ENCODE data around the gene MARCHF3.
"Not testable (repeated sequence)": the region's sequence is repeated elsewhere in the genome, so short reads cannot be mapped to it uniquely, and the experiment has no call there.

Gene MARCHF3

GRCh38 chr5:127061537-127061936 is 31.2 kb upstream of the MARCHF3 start:
- H3K9me3 Mint-ChIP-seq, result no peaks in the 10 kb centered on the region
- H3K36me3 Mint-ChIP-seq (ENCODE audit: low read depth), result peaks cover 1% of the 10 kb centered on the region
- peaks cover 9% of the 10 kb centered on the region for H3K4me1 Mint-ChIP-seq (ENCODE audit: low read depth)
- no peak overlapping the region for H3K27ac Mint-ChIP-seq
- no peaks in the 10 kb centered on the region for H3K27me3 Mint-ChIP-seq (ENCODE audit: low read depth)
- H3K4me3 Mint-ChIP-seq, result no peak overlapping the region

GRCh38 chr5:127060470-127060985 is 30.2 kb upstream of the MARCHF3 start:
- Mint-ChIP-seq H3K36me3 (ENCODE audit: low read depth) (peaks cover 9% of the 10 kb centered on the region), H3K9me3 (peaks cover 6% of the 10 kb centered on the region), H3K4me3 (no peak overlapping the region), H3K27me3 (ENCODE audit: low read depth) (no peaks in the 10 kb centered on the region), H3K27ac (peak overlapping the region; percentile 64), H3K4me1 (ENCODE audit: low read depth) (peaks cover 9% of the 10 kb centered on the region)

GRCh38 chr5:127056896-127057295 is 26.5 kb upstream of the MARCHF3 start:
- peaks cover 9% of the 10 kb centered on the region for H3K9me3 Mint-ChIP-seq
- no peaks in the 10 kb centered on the region for H3K27me3 Mint-ChIP-seq (ENCODE audit: low read depth)
- H3K4me3 Mint-ChIP-seq, result no peak overlapping the region

GRCh38 chr5:127055880-127056653 is 25.7 kb upstream of the MARCHF3 start:
- H3K36me3 Mint-ChIP-seq (ENCODE audit: low read depth), result peaks cover 17% of the 10 kb centered on the region
- H3K9me3 Mint-ChIP-seq, result peaks cover 9% of the 10 kb centered on the region
- no peak overlapping the region for H3K4me3 Mint-ChIP-seq
- H3K4me1 Mint-ChIP-seq (ENCODE audit: low read depth), result peaks cover 9% of the 10 kb centered on the region
- H3K27me3 Mint-ChIP-seq (ENCODE audit: low read depth), result no peaks in the 10 kb centered on the region
- H3K27ac Mint-ChIP-seq, result no peak overlapping the region

More at GRCh38 chr5:127056896-127057295, 26.5 kb upstream of the MARCHF3 start:
- H3K4me1 Mint-ChIP-seq (ENCODE audit: low read depth), result peaks cover 9% of the 10 kb centered on the region
- H3K27ac Mint-ChIP-seq, result no peak overlapping the region
- H3K36me3 Mint-ChIP-seq (ENCODE audit: low read depth), result peaks cover 16% of the 10 kb centered on the region

GRCh38 chr5:127053551-127053950 is 23.2 kb upstream of the MARCHF3 start:
- H3K27me3 Mint-ChIP-seq (ENCODE audit: low read depth); H3K4me1 Mint-ChIP-seq (ENCODE audit: low read depth); H3K4me3 Mint-ChIP-seq; H3K9me3 Mint-ChIP-seq; H3K27ac Mint-ChIP-seq: not testable (repeated sequence)
- H3K36me3 Mint-ChIP-seq (ENCODE audit: low read depth), result peaks cover 17% of the 10 kb centered on the region

GRCh38 chr5:127053049-127053448 is 22.7 kb upstream of the MARCHF3 start:
- no peak overlapping the region for H3K27ac Mint-ChIP-seq
- H3K36me3 Mint-ChIP-seq (ENCODE audit: low read depth), result peaks cover 19% of the 10 kb centered on the region
- no peaks in the 10 kb centered on the region for H3K4me1 Mint-ChIP-seq (ENCODE audit: low read depth)
- no peaks in the 10 kb centered on the region for H3K27me3 Mint-ChIP-seq (ENCODE audit: low read depth)
- peaks cover 9% of the 10 kb centered on the region for H3K9me3 Mint-ChIP-seq
- H3K4me3 Mint-ChIP-seq, result no peak overlapping the region

- Mint-ChIP-seq H3K4me1 (ENCODE audit: low read depth) (no peaks in the 10 kb centered on the region), H3K9me3 (peaks cover 9% of the 10 kb centered on the region), H3K27me3 (ENCODE audit: low read depth) (no peaks in the 10 kb centered on the region), H3K4me3 (no peak overlapping the region), H3K27ac (no peak overlapping the region), H3K36me3 (ENCODE audit: low read depth) (peaks cover 19% of the 10 kb centered on the region)
Observed at GRCh38 chr5:127051591-127051990, 21.2 kb upstream of the MARCHF3 start.

- H3K36me3 Mint-ChIP-seq (ENCODE audit: low read depth), result peaks cover 4% of the 10 kb centered on the region
- no peak overlapping the region for H3K4me3 Mint-ChIP-seq
- H3K4me1 Mint-ChIP-seq (ENCODE audit: low read depth), result no peaks in the 10 kb centered on the region
Observed at GRCh38 chr5:127046343-127047072, 16.1 kb upstream of the MARCHF3 start.

GRCh38 chr5:127042593-127042992 is 12.2 kb upstream of the MARCHF3 start:
- Mint-ChIP-seq H3K9me3 (no peaks in the 10 kb centered on the region), H3K27me3 (ENCODE audit: low read depth) (no peaks in the 10 kb centered on the region), H3K4me3 (no peak overlapping the region), H3K36me3 (ENCODE audit: low read depth) (no peaks in the 10 kb centered on the region), H3K4me1 (ENCODE audit: low read depth) (no peaks in the 10 kb centered on the region), H3K27ac (no peak overlapping the region)

More at GRCh38 chr5:127046343-127047072, 16.1 kb upstream of the MARCHF3 start:
- Mint-ChIP-seq H3K27me3 (ENCODE audit: low read depth) (no peaks in the 10 kb centered on the region), H3K27ac (no peak overlapping the region), H3K9me3 (no peaks in the 10 kb centered on the region)

GRCh38 chr5:127041571-127041970 is 11.2 kb upstream of the MARCHF3 start:
- H3K4me1 Mint-ChIP-seq (ENCODE audit: low read depth), result no peaks in the 10 kb centered on the region
- no peak overlapping the region for H3K4me3 Mint-ChIP-seq
- H3K27me3 Mint-ChIP-seq (ENCODE audit: low read depth), result peaks cover 4% of the 10 kb centered on the region
- H3K36me3 Mint-ChIP-seq (ENCODE audit: low read depth), result no peaks in the 10 kb centered on the region
- no peaks in the 10 kb centered on the region for H3K9me3 Mint-ChIP-seq
- no peak overlapping the region for H3K27ac Mint-ChIP-seq

GRCh38 chr5:127040796-127041520 is 10.6 kb upstream of the MARCHF3 start:
- Mint-ChIP-seq H3K9me3 (no peaks in the 10 kb centered on the region), H3K27me3 (ENCODE audit: low read depth) (peaks cover 7% of the 10 kb centered on the region), H3K4me3 (no peak overlapping the region), H3K27ac (no peak overlapping the region), H3K36me3 (ENCODE audit: low read depth) (no peaks in the 10 kb centered on the region), H3K4me1 (ENCODE audit: low read depth) (no peaks in the 10 kb centered on the region)

GRCh38 chr5:127038550-127038949 is 8.2 kb upstream of the MARCHF3 start:
- H3K27ac Mint-ChIP-seq, result no peak overlapping the region
- no peaks in the 10 kb centered on the region for H3K9me3 Mint-ChIP-seq
- H3K27me3 Mint-ChIP-seq (ENCODE audit: low read depth), result peaks cover 7% of the 10 kb centered on the region
- no peaks in the 10 kb centered on the region for H3K36me3 Mint-ChIP-seq (ENCODE audit: low read depth)
- no peak overlapping the region for H3K4me3 Mint-ChIP-seq
- H3K4me1 Mint-ChIP-seq (ENCODE audit: low read depth), result no peaks in the 10 kb centered on the region

GRCh38 chr5:127031863-127032232 is 1.5 kb upstream of the MARCHF3 start:
- H3K27ac Mint-ChIP-seq, result peak overlapping the region; percentile 59
- peak overlapping the region; percentile 90 for H3K4me3 Mint-ChIP-seq
- peaks cover 18% of the 10 kb centered on the region for H3K4me1 Mint-ChIP-seq (ENCODE audit: low read depth)
- peaks cover 31% of the 10 kb centered on the region for H3K27me3 Mint-ChIP-seq (ENCODE audit: low read depth)
- H3K36me3 Mint-ChIP-seq (ENCODE audit: low read depth), result peaks cover 2% of the 10 kb centered on the region
- no peaks in the 10 kb centered on the region for H3K9me3 Mint-ChIP-seq

- H3K4me3 Mint-ChIP-seq, result peak overlapping the region; percentile 90
- no peaks in the 10 kb centered on the region for H3K9me3 Mint-ChIP-seq
- peaks cover 18% of the 10 kb centered on the region for H3K4me1 Mint-ChIP-seq (ENCODE audit: low read depth)
- peak overlapping the region; percentile 59 for H3K27ac Mint-ChIP-seq
- H3K27me3 Mint-ChIP-seq (ENCODE audit: low read depth), result peaks cover 33% of the 10 kb centered on the region
- peaks cover 2% of the 10 kb centered on the region for H3K36me3 Mint-ChIP-seq (ENCODE audit: low read depth)
Observed at GRCh38 chr5:127031147-127031862, 947 bp upstream of the MARCHF3 start.
